GM21526 (cell line): Measurements from ENCODE around the gene SBF2.
"Not testable (repeated sequence)": the region's sequence is repeated elsewhere in the genome, so short reads cannot be mapped to it uniquely, and the experiment has no call there.

Source experiments
- ATAC-seq: cut with Tn5 transposase; IDR thresholded peaks from one replicate; pipeline ENCODE4 v1.9.1; 2021; ENCODE audit warnings: moderate library complexity; ENCODE audit not compliant: unreplicated experiment, low FRiP score

SBF2 gene

GRCh38 chr11:9973921-9974320 lies 320.1 kb downstream of the SBF2 start:
- ATAC-seq: no peak

- no peak for ATAC-seq
Observed at GRCh38 chr11:9972989-9973388, 321.0 kb downstream of the SBF2 start.

- no peak for ATAC-seq
Observed at GRCh38 chr11:9971894-9972293, 322.1 kb downstream of the SBF2 start.

- no peak for ATAC-seq
Observed at GRCh38 chr11:9969068-9969467, 325.0 kb downstream of the SBF2 start.

- ATAC-seq: peak; percentile 93
Observed at GRCh38 chr11:9962722-9963121, 331.3 kb downstream of the SBF2 start.

GRCh38 chr11:9957072-9957471 lies 336.9 kb downstream of the SBF2 start:
- ATAC-seq: no peak

GRCh38 chr11:9956483-9956882 lies 337.5 kb downstream of the SBF2 start:
- no peak for ATAC-seq

- ATAC-seq: no peak
Observed at GRCh38 chr11:9955391-9955790, 338.6 kb downstream of the SBF2 start.

GRCh38 chr11:9953994-9954626 lies 339.9 kb downstream of the SBF2 start:
- ATAC-seq: no peak

- no peak for ATAC-seq
Observed at GRCh38 chr11:9952511-9953196, 341.4 kb downstream of the SBF2 start.

GRCh38 chr11:9951807-9952206 lies 342.2 kb downstream of the SBF2 start:
- ATAC-seq: no peak

- no peak for ATAC-seq
Observed at GRCh38 chr11:9950462-9950861, 343.6 kb downstream of the SBF2 start.

GRCh38 chr11:9947231-9947864 lies 346.7 kb downstream of the SBF2 start:
- peak; percentile 78 for ATAC-seq

- ATAC-seq: not testable (repeated sequence)
Observed at GRCh38 chr11:9945680-9946079, 348.3 kb downstream of the SBF2 start.

- no peak for ATAC-seq
Observed at GRCh38 chr11:9943386-9944110, 350.5 kb downstream of the SBF2 start.

GRCh38 chr11:9941991-9942390 lies 352.0 kb downstream of the SBF2 start:
- no peak for ATAC-seq

- not testable (repeated sequence) for ATAC-seq
Observed at GRCh38 chr11:9939150-9939549, 354.9 kb downstream of the SBF2 start.

GRCh38 chr11:9936754-9937153 lies 357.3 kb downstream of the SBF2 start:
- no peak for ATAC-seq

GRCh38 chr11:9932843-9933242 lies 361.2 kb downstream of the SBF2 start:
- ATAC-seq: not testable (repeated sequence)

GRCh38 chr11:9930562-9931331 lies 363.3 kb downstream of the SBF2 start:
- not testable (repeated sequence) for ATAC-seq
